Tibial nerve (tissue), 3 donors: Measurements from ENCODE around the gene KCNN1.

Experiments
- POLR2A ChIP-seq, 2 donors: fragments of 450-650 bp; IDR thresholded peaks; one replicate each; pipeline ENCODE4 v1.6.1; 2017; ENCODE audit warnings: antibody characterized with exemption in 2 of 2, mild to moderate bottlenecking in 2 of 2, moderate library complexity in 2 of 2
- TF ChIP-seq, protein P1 (sequence below), 5 experiments: fragments of 200-600 bp in 3 of 5; fragments of 450-650 bp in 2 of 5; sonication (generic) in 3 of 5; IDR thresholded peaks; one replicate each; pipeline ENCODE4 v1.5.1; 2016 to 2019; ENCODE audit warnings: antibody characterized with exemption in 5 of 5, mild to moderate bottlenecking in 3 of 5, moderate library complexity in 2 of 5

DNA sequence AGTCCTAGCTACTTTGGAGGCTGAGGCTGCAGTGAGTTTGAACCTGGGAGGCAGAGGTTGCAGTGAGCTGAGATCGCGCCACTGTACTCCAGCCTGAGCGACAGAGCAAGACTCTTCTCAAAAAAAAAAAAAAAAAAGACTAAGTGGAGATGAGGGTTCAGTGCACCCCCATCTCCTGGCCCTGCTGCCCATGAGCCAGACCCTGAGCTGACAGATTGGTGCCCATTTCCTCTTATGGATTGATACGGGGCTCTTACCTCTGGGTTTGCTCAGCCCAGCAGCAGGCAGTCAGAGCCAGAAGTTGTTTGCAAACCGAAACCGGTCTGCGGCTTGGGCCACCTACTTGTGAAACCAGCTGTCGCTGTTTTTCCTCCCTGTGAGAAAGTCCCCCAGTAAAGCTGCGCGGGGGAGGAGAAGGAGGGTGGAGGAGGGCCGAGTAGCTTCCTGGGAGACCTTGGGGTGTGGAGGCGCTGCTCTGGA is 78.0 kb downstream of the KCNN1 start:
- TF ChIP-seq POLR2A (IDR thresholded peaks at IDR 0.05) = no peak
- TF ChIP-seq, protein P1, sequence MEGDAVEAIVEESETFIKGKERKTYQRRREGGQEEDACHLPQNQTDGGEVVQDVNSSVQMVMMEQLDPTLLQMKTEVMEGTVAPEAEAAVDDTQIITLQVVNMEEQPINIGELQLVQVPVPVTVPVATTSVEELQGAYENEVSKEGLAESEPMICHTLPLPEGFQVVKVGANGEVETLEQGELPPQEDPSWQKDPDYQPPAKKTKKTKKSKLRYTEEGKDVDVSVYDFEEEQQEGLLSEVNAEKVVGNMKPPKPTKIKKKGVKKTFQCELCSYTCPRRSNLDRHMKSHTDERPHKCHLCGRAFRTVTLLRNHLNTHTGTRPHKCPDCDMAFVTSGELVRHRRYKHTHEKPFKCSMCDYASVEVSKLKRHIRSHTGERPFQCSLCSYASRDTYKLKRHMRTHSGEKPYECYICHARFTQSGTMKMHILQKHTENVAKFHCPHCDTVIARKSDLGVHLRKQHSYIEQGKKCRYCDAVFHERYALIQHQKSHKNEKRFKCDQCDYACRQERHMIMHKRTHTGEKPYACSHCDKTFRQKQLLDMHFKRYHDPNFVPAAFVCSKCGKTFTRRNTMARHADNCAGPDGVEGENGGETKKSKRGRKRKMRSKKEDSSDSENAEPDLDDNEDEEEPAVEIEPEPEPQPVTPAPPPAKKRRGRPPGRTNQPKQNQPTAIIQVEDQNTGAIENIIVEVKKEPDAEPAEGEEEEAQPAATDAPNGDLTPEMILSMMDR (IDR thresholded peaks at IDR 0.05) = no peak
